Measurements from ENCODE around the gene PCYOX1L. TPM values are rescaled to one million over a fixed set of nuclear protein-coding genes. Genes with fewer than 3 reads are reported as not detected.

The PCYOX1L gene
- total and polyA plus RNA-seq, 2 of the 8 experiments (the other 6 are each of a cell fraction or from before 2014, with no cell fraction given) = 6.8 to 17.2 TPM

DNA sequence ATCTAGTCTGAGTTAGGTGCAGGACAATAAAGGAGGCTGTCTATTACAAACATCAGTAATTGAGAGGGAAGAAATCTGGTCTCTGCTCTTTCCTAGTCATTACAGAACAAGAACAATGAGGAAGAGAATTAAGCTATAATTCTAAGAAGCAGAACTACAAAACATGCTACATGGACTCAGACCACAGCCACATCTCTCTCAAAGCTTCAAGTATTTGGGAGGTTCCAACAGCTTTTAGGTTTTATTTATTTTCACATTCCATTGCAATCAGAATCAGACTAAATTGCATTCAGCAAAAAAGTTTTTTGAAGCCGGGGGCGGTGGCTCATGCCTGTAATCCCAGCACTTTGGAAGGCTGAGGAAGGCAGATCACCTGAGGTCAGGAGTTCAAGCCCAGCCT lies 13.7 kb upstream of the PCYOX1L start:
- Histone ChIP-seq H3K79me2 (ENCODE audit: control insufficient read depth in 1 of 2, insufficient read depth in 2 of 2, low read length in 2 of 2) (peaks cover 0 to 29% of the 10 kb centered on the region in 2 experiments; a peak in 2 of 4 replicates), H2AFZ (ENCODE audit: low read length) (no peak overlapping the region), H2BK120ac (replicated peaks; ENCODE audit: low read depth, low read length) (no peak overlapping the region), H2AK5ac (ENCODE audit: low read depth, low read length) (no peak overlapping the region), H3K18ac (ENCODE audit: extremely low read depth, low read length) (no peak overlapping the region), H3K4me2 (ENCODE audit: insufficient read depth in 1 of 2, low read depth in 2 of 2, low read length in 2 of 2) (peak overlapping the region; percentile 67 to 84; a peak in 2 of 4 replicates), H2BK5ac (ENCODE audit: low read depth, low read length) (no peak overlapping the region), H2BK20ac (ENCODE audit: low read length) (no peak overlapping the region), H3K14ac (ENCODE audit: insufficient read length) (no peak overlapping the region), H3K79me1 (ENCODE audit: low read depth, low read length) (no peaks in the 10 kb centered on the region; the same call in 1 of the 2 replicates), H3K23ac (ENCODE audit: insufficient read length) (no peak overlapping the region), H3K27me3 (replicated peaks in 1 of 4; ENCODE audit: control insufficient read depth in 3 of 4, extremely low read depth in 1 of 4, insufficient read depth in 3 of 4, low read length in 3 of 4) (no peaks in the 10 kb centered on the region), H4K91ac (replicated peaks; ENCODE audit: insufficient read length, low read length) (no peak overlapping the region), H4K8ac (ENCODE audit: extremely low read depth, insufficient read depth, low read length) (no peak overlapping the region), H3K9ac (replicated peaks in 1 of 4; ENCODE audit: extremely low read depth in 1 of 4, low read depth in 3 of 4, low read length in 3 of 4) (no peak overlapping the region; a peak in 1 of 7 replicates), H3K4me3 (ENCODE audit: extremely low read depth in 1 of 4, insufficient read depth in 2 of 4, low read depth in 3 of 4, low read length in 4 of 4) (peak overlapping the region in 2 of 4 experiments; percentile 72 to 89; a peak in 3 of 8 replicates), H2BK15ac (ENCODE audit: low read length) (no peak overlapping the region), H3K4ac (replicated peaks; ENCODE audit: insufficient read length, low read depth, low read length) (no peak overlapping the region), H4K5ac (ENCODE audit: insufficient read length, low read depth, low read length) (no peak overlapping the region), H3K9me3 (ENCODE audit: insufficient read depth in 2 of 2, low read depth in 1 of 2, low read length in 1 of 2) (no peaks in the 10 kb centered on the region), H3K36me3 (ENCODE audit: control insufficient read depth in 2 of 4, insufficient read depth in 4 of 4, low read length in 3 of 4) (peaks cover 12 to 22% (median 15%) of the 10 kb centered on the region in 4 experiments), H3K23me2 (ENCODE audit: low read depth, low read length) (peaks cover 12% of the 10 kb centered on the region), H3K27ac (ENCODE audit: low read depth, low read length) (no peak overlapping the region), H2BK12ac (ENCODE audit: low read depth, low read length) (no peak overlapping the region), H3K4me1 (replicated peaks in 1 of 4; ENCODE audit: control insufficient read depth in 3 of 4, insufficient read depth in 4 of 4, low read length in 3 of 4) (peaks cover 0 to 5% (median 1%) of the 10 kb centered on the region in 4 experiments; a peak in 4 of 7 replicates), H3K56ac (replicated peaks; ENCODE audit: insufficient read length, low read depth, low read length) (no peak overlapping the region), H4K20me1 (replicated peaks in 1 of 2; ENCODE audit: control insufficient read depth in 1 of 2, insufficient read depth in 2 of 2, low read length in 2 of 2) (peaks cover 0 to 2% of the 10 kb centered on the region in 2 experiments)
- FAIRE-seq (no peak), DNase-seq (ENCODE audit: low read depth in 1 of 2, low spot score in 2 of 2) (no peak)
- CTCF ChIA-PET (ENCODE audit: partially characterized antibody) = interaction anchor here (0.6 to 4.1 kb wide), 9 partner anchors 12 to 98 kb away, joined by 3 to 26 read pairs (median 4); no protein-coding TSS in a partner anchor
- 85% methylated on average over 2 of the region's 2 CpGs; no CpG with 5 or more reads in 1 of the 2 experiments for WGBS, 2 experiments (ENCODE audit: extremely low coverage in 1 of 2, insufficient coverage in 1 of 2, insufficient read length in 1 of 2, insufficient replicate concordance in 2 of 2, low coverage in 1 of 2, low lambda C conversion rate in 2 of 2, missing lambda C conversion rate in 1 of 2)
- POLR2A ChIA-PET (ENCODE audit: partially characterized antibody) = interaction anchor here (1.2 to 5.0 kb wide), 5 partner anchors 10 to 97 kb away, joined by 3 to 72 read pairs (median 4); partner anchors contain the start of gene PCYOX1L
- TF ChIP-seq, protein P1, sequence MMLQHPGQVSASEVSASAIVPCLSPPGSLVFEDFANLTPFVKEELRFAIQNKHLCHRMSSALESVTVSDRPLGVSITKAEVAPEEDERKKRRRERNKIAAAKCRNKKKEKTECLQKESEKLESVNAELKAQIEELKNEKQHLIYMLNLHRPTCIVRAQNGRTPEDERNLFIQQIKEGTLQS (IDR thresholded peaks at IDR 0.05; ENCODE audit: insufficient read depth, low read depth, low read length) = no peak
- TF ChIP-seq SP1 (IDR thresholded peaks at IDR 0.05; ENCODE audit: low read depth, low read length) = no peak
- no peak for TF ChIP-seq BACH1 (IDR thresholded peaks at IDR 0.05; ENCODE audit: low read length)
- TF ChIP-seq GTF2F1 (IDR thresholded peaks at IDR 0.05; ENCODE audit: borderline replicate concordance, low read depth, low read length) = no peak
- TF ChIP-seq SP4 (IDR thresholded peaks at IDR 0.05; ENCODE audit: low read length) = no peak
- TF ChIP-seq NANOG (IDR thresholded peaks at IDR 0.05; ENCODE audit: insufficient read depth, low read depth, low read length, poor library complexity, severe bottlenecking) = no peak
- no peak for TF ChIP-seq SUZ12 (IDR thresholded peaks at IDR 0.05; ENCODE audit: low read length)
- no peak for TF ChIP-seq ASH2L (IDR thresholded peaks at IDR 0.05; ENCODE audit: low read length)
- no peak for TF ChIP-seq YY1 (IDR thresholded peaks at IDR 0.05; ENCODE audit: low read depth, low read length)
- no peak for TF ChIP-seq KDM4A (IDR thresholded peaks at IDR 0.05; ENCODE audit: low read depth, low read length, severe bottlenecking)
- TF ChIP-seq, protein P2, sequence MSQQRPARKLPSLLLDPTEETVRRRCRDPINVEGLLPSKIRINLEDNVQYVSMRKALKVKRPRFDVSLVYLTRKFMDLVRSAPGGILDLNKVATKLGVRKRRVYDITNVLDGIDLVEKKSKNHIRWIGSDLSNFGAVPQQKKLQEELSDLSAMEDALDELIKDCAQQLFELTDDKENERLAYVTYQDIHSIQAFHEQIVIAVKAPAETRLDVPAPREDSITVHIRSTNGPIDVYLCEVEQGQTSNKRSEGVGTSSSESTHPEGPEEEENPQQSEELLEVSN (IDR thresholded peaks at IDR 0.05) = no peak
- TF ChIP-seq POLR2A (IDR thresholded peaks at IDR 0.05; ENCODE audit: control extremely low read depth in 1 of 2, low read depth in 2 of 2, low read length in 2 of 2) = no peak
- no peak for TF ChIP-seq TBP (IDR thresholded peaks at IDR 0.05; ENCODE audit: low read depth, low read length)
- TF ChIP-seq TAF1 (IDR thresholded peaks at IDR 0.05; ENCODE audit: low read depth, low read length) = no peak
